PC-3 (cell line): ENCODE measurements around the gene RTN4RL2. TPM values are rescaled to one million over a fixed set of nuclear protein-coding genes. Genes with fewer than 3 reads are reported as not detected.

Source experiments
- ATAC-seq: fragments of 200-7000 bp; cut with Tn5 transposase; 2 replicates; pipeline ENCODE4 v1.9.1; 2020; ENCODE audit warnings: mild to moderate bottlenecking, moderate library complexity
- BruUV-seq: library from RNA; stranded (reverse); fragments of 400-500 nt; replicated peaks from 2 replicates; lab custom pipeline; 2021; lab: Mats Ljungman, UMichigan
- CTCF ChIA-PET: fragments of 300-600 bp; sonication (Branson Sonifier 250); formaldehyde crosslinking; loops from one replicate; lab custom pipeline; 2022; ENCODE audit warnings: antibody characterized with exemption; lab: Charles Lee
- POLR2A ChIA-PET: fragments of 300-600 bp; sonication (Branson Sonifier 250); formaldehyde crosslinking; loops from one replicate; lab custom pipeline; 2022; ENCODE audit warnings: antibody characterized with exemption; ENCODE audit not compliant: unreplicated experiment; lab: Charles Lee
- DNase-seq: peaks from one replicate; pipeline ENCODE4 v3.0.0-alpha.2; 2015
- H2AFZ ChIP-seq: fragments of 300-600 bp; sonication (generic); 2 replicates; pipeline ENCODE4 v1.6.0; 2016; ENCODE audit warnings: antibody characterized with exemption, low read length
- H3F3A ChIP-seq: fragments of 300-600 bp; sonication (generic); one replicate; pipeline ENCODE4 v1.6.0; 2017; ENCODE audit warnings: antibody characterized with exemption, low read length, control low read depth, mild to moderate bottlenecking; ENCODE audit not compliant: unreplicated experiment
- H3K27ac ChIP-seq: fragments of 300-600 bp; sonication (generic); 2 replicates; pipeline ENCODE4 v1.5.1; 2016; ENCODE audit warnings: mild to moderate bottlenecking, low read length
- H3K27me3 ChIP-seq: fragments of 300-600 bp; sonication (generic); 2 replicates; pipeline ENCODE4 v1.6.1; 2016; ENCODE audit warnings: low read length, mixed read lengths
- H3K36me3 ChIP-seq: fragments of 300-600 bp; sonication (generic); 2 replicates; pipeline ENCODE4 v1.6.1; 2016; ENCODE audit warnings: low read depth, mixed run types, low read length, mixed read lengths
- H3K4me1 ChIP-seq: fragments of 300-600 bp; sonication (generic); 2 replicates; pipeline ENCODE4 v1.5.1; 2016; ENCODE audit warnings: low read length; ENCODE audit not compliant: insufficient read depth
- H3K4me2 ChIP-seq: fragments of 300-600 bp; sonication (generic); 2 replicates; pipeline ENCODE4 v1.6.0; 2016; ENCODE audit warnings: low read length
- H3K4me3 ChIP-seq: fragments of 300-600 bp; sonication (generic); 2 replicates; pipeline ENCODE4 v1.5.1; 2016; ENCODE audit warnings: mild to moderate bottlenecking, low read length, mixed read lengths
- H3K79me2 ChIP-seq: fragments of 300-600 bp; sonication (generic); 2 replicates; pipeline ENCODE4 v1.6.1; 2017; ENCODE audit warnings: low read length, mixed read lengths
- H3K9ac ChIP-seq: fragments of 300-600 bp; sonication (generic); 2 replicates; pipeline ENCODE4 v1.6.0; 2016; ENCODE audit warnings: mild to moderate bottlenecking, low read length
- H3K9me2 ChIP-seq: fragments of 300-600 bp; sonication (generic); replicated peaks from 2 replicates; pipeline ENCODE4 v1.6.1; 2016; ENCODE audit warnings: mixed run types, low read length, mixed read lengths
- H3K9me3 ChIP-seq: fragments of 300-600 bp; sonication (generic); 2 replicates; pipeline ENCODE4 v1.6.1; 2016; ENCODE audit warnings: low read length, mixed read lengths
- H4K20me1 ChIP-seq: fragments of 300-600 bp; sonication (generic); 2 replicates; pipeline ENCODE4 v1.6.1; 2016; ENCODE audit warnings: low read length, mixed read lengths
- EZH2 ChIP-seq: fragments of 300-600 bp; sonication (generic); IDR thresholded peaks from one replicate; pipeline ENCODE4 v1.6.1; 2017; ENCODE audit warnings: antibody characterized with exemption, mild to moderate bottlenecking, low read length; ENCODE audit not compliant: unreplicated experiment
- EZH2phosphoT487 ChIP-seq: fragments of 300-600 bp; sonication (generic); IDR thresholded peaks from 2 replicates; pipeline ENCODE4 v1.6.1; 2018; ENCODE audit warnings: mild to moderate bottlenecking, antibody characterized with exemption, low read length, borderline replicate concordance
- intact Hi-C: fragments of 100-400 bp; cut with micrococcal nuclease; formaldehyde crosslinking; loops from 2 replicates; pipeline ENCODE4 v1.9.0; 2023
- total RNA-seq: library from RNA; depleted of rRNA; stranded (reverse); fragments of >200 nt; gene quantifications from 2 replicates; pipeline ENCODE4 v1.2.3, GENCODE V29; 2014
- TF ChIP-seq, protein P1 (sequence below): fragments of 300-600 bp; sonication (generic); conservative IDR thresholded peaks from 2 replicates; pipeline ENCODE4 v1.5.1; 2017; ENCODE audit warnings: antibody characterized with exemption, low read depth, mild to moderate bottlenecking, low read length

Gene RTN4RL2
- total RNA-seq, 1 experiment from 2014 or later, result 3.5 TPM

DNA sequence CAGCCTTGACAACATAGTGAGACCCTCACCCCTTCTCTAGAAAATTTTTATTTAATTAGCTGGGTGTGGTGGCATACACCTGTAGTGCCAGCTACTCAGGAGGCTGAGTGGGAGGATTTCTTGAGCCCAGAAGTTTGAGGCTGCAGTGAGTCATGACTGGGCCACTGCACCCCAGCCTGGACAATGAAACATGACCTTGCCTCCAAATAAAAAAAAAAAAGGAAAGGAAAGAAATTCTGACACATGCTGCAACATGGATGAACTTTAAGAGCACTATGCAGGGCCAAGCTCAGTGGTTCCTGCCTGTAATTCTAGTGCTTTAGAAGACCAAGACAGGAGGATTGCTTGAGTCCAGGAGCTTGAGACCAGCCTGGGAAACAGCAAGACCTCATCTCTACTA is 42.2 kb upstream of the RTN4RL2 start:
- no peak overlapping the region for H3K27ac ChIP-seq
- CTCF ChIA-PET, result no interaction called here
- intact Hi-C loops, result no loop called here

GRCh38 chr11:57419146-57419545 is 41.2 kb upstream of the RTN4RL2 start:
- Histone ChIP-seq H3K9me2 (no peaks in the 10 kb centered on the region), H2AFZ (no peak overlapping the region), H3K36me3 (0 out of 2 replicates have a peak, but pooled peaks cover 8% of the 10 kb centered on the region), H3K9ac (no peak overlapping the region), H3K79me2 (no peaks in the 10 kb centered on the region), H3K27me3 (no peaks in the 10 kb centered on the region), H3F3A (no peaks in the 10 kb centered on the region), H3K9me3 (no peaks in the 10 kb centered on the region), H3K4me2 (no peak overlapping the region), H4K20me1 (no peaks in the 10 kb centered on the region), H3K4me1 (peaks cover 2% of the 10 kb centered on the region; the same call in 1 of the 2 replicates), H3K4me3 (no peak overlapping the region), H3K27ac (no peak overlapping the region)
- CTCF ChIA-PET, result no interaction called here
- no peak for DNase-seq
- no TSS peak for BruUV-seq
- intact Hi-C loops, result no loop called here
- TF ChIP-seq EZH2phosphoT487 (no peak), EZH2 (no peak)
- TF ChIP-seq, protein P1, sequence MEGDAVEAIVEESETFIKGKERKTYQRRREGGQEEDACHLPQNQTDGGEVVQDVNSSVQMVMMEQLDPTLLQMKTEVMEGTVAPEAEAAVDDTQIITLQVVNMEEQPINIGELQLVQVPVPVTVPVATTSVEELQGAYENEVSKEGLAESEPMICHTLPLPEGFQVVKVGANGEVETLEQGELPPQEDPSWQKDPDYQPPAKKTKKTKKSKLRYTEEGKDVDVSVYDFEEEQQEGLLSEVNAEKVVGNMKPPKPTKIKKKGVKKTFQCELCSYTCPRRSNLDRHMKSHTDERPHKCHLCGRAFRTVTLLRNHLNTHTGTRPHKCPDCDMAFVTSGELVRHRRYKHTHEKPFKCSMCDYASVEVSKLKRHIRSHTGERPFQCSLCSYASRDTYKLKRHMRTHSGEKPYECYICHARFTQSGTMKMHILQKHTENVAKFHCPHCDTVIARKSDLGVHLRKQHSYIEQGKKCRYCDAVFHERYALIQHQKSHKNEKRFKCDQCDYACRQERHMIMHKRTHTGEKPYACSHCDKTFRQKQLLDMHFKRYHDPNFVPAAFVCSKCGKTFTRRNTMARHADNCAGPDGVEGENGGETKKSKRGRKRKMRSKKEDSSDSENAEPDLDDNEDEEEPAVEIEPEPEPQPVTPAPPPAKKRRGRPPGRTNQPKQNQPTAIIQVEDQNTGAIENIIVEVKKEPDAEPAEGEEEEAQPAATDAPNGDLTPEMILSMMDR, result no peak
- POLR2A ChIA-PET, result no interaction called here
- ATAC-seq, result no peak

More for the DNA sequence above, 42.2 kb upstream of the RTN4RL2 start:
- BruUV-seq, result no TSS peak
- H3K36me3 ChIP-seq, result 0 out of 2 replicates have a peak, but pooled peaks cover 8% of the 10 kb centered on the region
- no peak overlapping the region for H3K4me3 ChIP-seq
- H3K9ac ChIP-seq, result no peak overlapping the region
- no peaks in the 10 kb centered on the region for H3K4me1 ChIP-seq
- no peaks in the 10 kb centered on the region for H3K9me2 ChIP-seq
- TF ChIP-seq, protein P1, result no peak
- TF ChIP-seq EZH2 (no peak), EZH2phosphoT487 (no peak)
- POLR2A ChIA-PET, result no interaction called here
- no peaks in the 10 kb centered on the region for H4K20me1 ChIP-seq
- H3K9me3 ChIP-seq, result no peaks in the 10 kb centered on the region
- H3K4me2 ChIP-seq, result no peak overlapping the region
- H3K27me3 ChIP-seq, result no peaks in the 10 kb centered on the region
- no peaks in the 10 kb centered on the region for H3F3A ChIP-seq
- no peaks in the 10 kb centered on the region for H3K79me2 ChIP-seq
- H2AFZ ChIP-seq, result no peak overlapping the region
- DNase-seq (no peak), ATAC-seq (no peak)

GRCh38 chr11:57421066-57421465 is 39.3 kb upstream of the RTN4RL2 start:
- intact Hi-C loops, result no loop called here
- no peaks in the 10 kb centered on the region for H4K20me1 ChIP-seq
- 0 out of 2 replicates have a peak, but pooled peaks cover 4% of the 10 kb centered on the region for H3K36me3 ChIP-seq

More at GRCh38 chr11:57421066-57421465, 39.3 kb upstream of the RTN4RL2 start:
- Histone ChIP-seq H2AFZ (no peak overlapping the region), H3F3A (no peaks in the 10 kb centered on the region), H3K27ac (no peak overlapping the region), H3K9ac (no peak overlapping the region), H3K9me3 (no peaks in the 10 kb centered on the region), H3K4me3 (no peak overlapping the region), H3K9me2 (no peaks in the 10 kb centered on the region), H3K4me2 (no peak overlapping the region), H3K79me2 (peaks cover 9% of the 10 kb centered on the region), H3K27me3 (no peaks in the 10 kb centered on the region), H3K4me1 (peaks cover 21% of the 10 kb centered on the region)
- ChIA-PET CTCF (no interaction called here), POLR2A (no interaction called here)
- ATAC-seq (no peak), DNase-seq (no peak)
- no TSS peak for BruUV-seq
- TF ChIP-seq, protein P1, result no peak
- TF ChIP-seq EZH2phosphoT487 (no peak), EZH2 (no peak)
